GM12873 (cell line): ENCODE results near the gene NCF2.

Source experiments
- TF ChIP-seq, protein P1 (sequence below): IDR thresholded peaks from 2 replicates; pipeline ENCODE4 v1.5.1; 2012; ENCODE audit warnings: low read depth, mild to moderate bottlenecking, moderate library complexity, low read length, control low read depth; ENCODE audit not compliant: insufficient read depth; ENCODE audit errors: missing control alignments

The NCF2 gene

GRCh38 chr1:183569801-183570200 is 20.5 kb downstream of the NCF2 start:
- TF ChIP-seq, protein P1, sequence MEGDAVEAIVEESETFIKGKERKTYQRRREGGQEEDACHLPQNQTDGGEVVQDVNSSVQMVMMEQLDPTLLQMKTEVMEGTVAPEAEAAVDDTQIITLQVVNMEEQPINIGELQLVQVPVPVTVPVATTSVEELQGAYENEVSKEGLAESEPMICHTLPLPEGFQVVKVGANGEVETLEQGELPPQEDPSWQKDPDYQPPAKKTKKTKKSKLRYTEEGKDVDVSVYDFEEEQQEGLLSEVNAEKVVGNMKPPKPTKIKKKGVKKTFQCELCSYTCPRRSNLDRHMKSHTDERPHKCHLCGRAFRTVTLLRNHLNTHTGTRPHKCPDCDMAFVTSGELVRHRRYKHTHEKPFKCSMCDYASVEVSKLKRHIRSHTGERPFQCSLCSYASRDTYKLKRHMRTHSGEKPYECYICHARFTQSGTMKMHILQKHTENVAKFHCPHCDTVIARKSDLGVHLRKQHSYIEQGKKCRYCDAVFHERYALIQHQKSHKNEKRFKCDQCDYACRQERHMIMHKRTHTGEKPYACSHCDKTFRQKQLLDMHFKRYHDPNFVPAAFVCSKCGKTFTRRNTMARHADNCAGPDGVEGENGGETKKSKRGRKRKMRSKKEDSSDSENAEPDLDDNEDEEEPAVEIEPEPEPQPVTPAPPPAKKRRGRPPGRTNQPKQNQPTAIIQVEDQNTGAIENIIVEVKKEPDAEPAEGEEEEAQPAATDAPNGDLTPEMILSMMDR, result no peak

GRCh38 chr1:183569141-183569540 is 21.1 kb downstream of the NCF2 start:
- TF ChIP-seq, protein P1, result no peak

DNA sequence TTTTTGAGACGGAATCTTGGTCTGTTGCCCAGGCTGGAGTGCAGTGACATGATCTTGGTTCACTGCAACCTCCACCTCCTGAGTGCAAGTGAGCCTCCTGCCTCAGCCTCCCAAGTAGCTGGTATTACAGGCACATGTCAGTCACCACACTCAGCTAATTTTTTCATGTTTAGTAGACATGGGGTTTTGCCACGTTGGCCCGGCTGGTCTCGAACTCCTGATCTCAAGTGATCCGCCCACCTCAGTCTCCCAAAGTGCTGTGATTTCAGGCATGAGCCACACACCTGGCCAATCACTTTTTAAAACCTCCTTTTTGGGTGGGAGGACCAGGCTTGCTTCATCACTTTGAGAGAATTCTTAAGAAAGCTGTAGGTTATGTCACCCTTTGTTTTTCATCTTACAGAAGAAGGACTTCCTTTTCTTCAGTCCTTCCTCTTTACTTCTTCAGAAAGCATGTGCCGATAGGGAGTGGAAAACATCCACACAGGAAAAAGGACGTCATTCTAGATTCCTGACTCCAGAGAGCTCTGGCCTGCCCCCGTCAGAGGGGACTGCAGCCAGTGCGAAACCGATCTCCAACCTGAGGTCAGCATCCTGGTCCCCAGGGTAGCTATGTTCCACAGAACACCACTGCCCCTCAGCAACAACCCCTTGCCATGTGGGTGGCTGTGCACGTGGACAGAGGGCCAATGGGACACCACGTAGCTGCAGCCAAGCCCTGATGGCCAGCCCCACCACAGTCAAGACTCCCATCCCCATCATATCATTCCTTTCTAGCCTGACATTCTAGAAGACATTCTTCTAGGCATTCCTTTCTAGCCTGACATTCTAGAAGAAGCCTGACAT is 21.9 kb downstream of the NCF2 start:
- TF ChIP-seq, protein P1, result no peak

DNA sequence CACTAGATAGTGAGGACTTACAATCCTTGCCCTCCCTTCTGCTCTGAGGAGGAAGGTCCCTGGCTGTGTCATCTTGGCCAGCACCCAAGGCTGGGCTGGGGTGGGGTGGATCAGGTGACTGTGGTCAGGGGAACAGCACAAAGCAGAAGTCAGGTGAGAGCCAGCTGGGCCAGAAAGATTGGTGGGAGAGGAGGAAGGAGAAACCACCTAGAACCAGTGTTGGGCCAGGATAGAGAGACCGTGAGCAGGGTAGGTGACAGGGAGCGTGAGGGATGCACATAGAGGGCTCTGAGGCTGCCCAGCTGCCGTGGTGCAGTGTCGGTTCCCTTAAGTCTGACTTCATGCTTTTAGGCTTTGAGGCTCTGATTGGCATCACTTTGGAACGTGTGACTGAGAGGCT is 22.7 kb downstream of the NCF2 start:
- TF ChIP-seq, protein P1, result no peak

DNA sequence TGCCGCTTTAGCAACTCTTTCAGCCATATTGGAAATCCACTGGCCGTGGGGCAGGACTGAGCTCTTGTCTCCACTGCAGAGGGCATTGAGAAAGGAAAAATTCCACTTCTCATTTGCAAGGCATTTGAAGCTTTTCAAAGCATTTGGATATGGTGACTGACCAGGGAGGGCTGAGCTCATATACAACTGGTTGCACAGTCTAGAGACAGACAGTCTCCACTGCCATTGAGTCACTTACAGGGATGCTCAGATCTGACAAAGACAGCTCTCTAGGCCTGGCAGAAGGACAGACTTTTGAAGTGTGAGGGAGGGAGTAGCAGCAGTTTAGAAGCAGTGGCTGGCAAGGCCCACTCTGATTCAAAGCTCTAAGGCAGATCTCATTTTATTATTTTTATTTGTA is 24.2 kb downstream of the NCF2 start:
- TF ChIP-seq, protein P1, result no peak

- TF ChIP-seq, protein P1, result no peak
These were observed 25.0 kb downstream of the NCF2 start for GRCh38 chr1:183565261-183565660.

- TF ChIP-seq, protein P1, result no peak
These were observed 27.6 kb downstream of the NCF2 start for GRCh38 chr1:183562701-183563100.
